Bronchial epithelial cell (primary cell): ENCODE data around the gene UGT1A9. TPM values are rescaled to one million over a fixed set of nuclear protein-coding genes. Genes with fewer than 3 reads are reported as not detected.

Experiments
- DNase-seq: peaks from one replicate; pipeline ENCODE4 v3.0.0-alpha.2; 2010; ENCODE audit warnings: low read depth
- FAIRE-seq: peaks from 2 replicates; lab custom pipeline; 2011; peaks lifted over from hg19 to GRCh38; lab: Jason Lieb, UNC
- H3K27me3 ChIP-seq: 2 replicates; pipeline ENCODE4 v1.5.1; 2011; ENCODE audit warnings: low read length; ENCODE audit not compliant: control insufficient read depth, insufficient read depth
- H3K36me3 ChIP-seq: 2 replicates; pipeline ENCODE4 v1.5.1; 2011; ENCODE audit warnings: low read length; ENCODE audit not compliant: control insufficient read depth, insufficient read depth
- H3K4me3 ChIP-seq: 2 replicates; pipeline ENCODE4 v1.5.1; 2011; ENCODE audit warnings: mild to moderate bottlenecking, low read depth, low read length, control low read depth
- total RNA-seq: library from RNA; depleted of rRNA; stranded (reverse); fragments of >200 nt; gene quantifications from 2 replicates; pipeline ENCODE4 v1.2.1, GENCODE V29; 2014
- TF ChIP-seq, protein P1 (sequence below): IDR thresholded peaks from 2 replicates; pipeline ENCODE4 v1.5.1; 2011; ENCODE audit warnings: mild to moderate bottlenecking, moderate library complexity, low read length, control low read depth, inconsistent platforms; ENCODE audit not compliant: insufficient read depth, severe bottlenecking

The UGT1A9 gene
- total RNA-seq, 1 donor from 2014 or later = 0.26 TPM

DNA sequence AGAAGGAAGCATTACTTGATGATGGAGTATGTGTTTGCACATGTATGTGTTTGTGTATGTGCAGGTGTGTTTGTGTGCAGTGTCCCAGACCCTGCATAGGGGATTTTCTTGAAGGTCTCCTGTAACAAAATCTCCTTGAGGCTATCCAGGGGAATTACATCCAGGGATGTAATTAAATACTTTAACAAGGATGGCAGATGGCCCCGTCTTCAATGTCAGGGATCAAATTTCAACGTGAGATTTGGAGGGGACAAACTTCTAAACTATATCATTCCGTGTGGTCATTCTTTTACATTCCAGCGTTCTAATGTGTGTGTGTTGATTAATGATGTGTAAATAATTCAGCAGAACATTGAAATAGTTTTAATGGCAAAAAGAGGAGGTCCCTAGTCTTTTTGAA is 3.3 kb downstream of the UGT1A9 start:
- no peaks in the 10 kb centered on the region for H3K36me3 ChIP-seq
- FAIRE-seq (no peak), DNase-seq (no peak)
- H3K4me3 ChIP-seq = no peak overlapping the region
- TF ChIP-seq, protein P1, sequence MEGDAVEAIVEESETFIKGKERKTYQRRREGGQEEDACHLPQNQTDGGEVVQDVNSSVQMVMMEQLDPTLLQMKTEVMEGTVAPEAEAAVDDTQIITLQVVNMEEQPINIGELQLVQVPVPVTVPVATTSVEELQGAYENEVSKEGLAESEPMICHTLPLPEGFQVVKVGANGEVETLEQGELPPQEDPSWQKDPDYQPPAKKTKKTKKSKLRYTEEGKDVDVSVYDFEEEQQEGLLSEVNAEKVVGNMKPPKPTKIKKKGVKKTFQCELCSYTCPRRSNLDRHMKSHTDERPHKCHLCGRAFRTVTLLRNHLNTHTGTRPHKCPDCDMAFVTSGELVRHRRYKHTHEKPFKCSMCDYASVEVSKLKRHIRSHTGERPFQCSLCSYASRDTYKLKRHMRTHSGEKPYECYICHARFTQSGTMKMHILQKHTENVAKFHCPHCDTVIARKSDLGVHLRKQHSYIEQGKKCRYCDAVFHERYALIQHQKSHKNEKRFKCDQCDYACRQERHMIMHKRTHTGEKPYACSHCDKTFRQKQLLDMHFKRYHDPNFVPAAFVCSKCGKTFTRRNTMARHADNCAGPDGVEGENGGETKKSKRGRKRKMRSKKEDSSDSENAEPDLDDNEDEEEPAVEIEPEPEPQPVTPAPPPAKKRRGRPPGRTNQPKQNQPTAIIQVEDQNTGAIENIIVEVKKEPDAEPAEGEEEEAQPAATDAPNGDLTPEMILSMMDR = peak; percentile 1
- H3K27me3 ChIP-seq = no peaks in the 10 kb centered on the region

DNA sequence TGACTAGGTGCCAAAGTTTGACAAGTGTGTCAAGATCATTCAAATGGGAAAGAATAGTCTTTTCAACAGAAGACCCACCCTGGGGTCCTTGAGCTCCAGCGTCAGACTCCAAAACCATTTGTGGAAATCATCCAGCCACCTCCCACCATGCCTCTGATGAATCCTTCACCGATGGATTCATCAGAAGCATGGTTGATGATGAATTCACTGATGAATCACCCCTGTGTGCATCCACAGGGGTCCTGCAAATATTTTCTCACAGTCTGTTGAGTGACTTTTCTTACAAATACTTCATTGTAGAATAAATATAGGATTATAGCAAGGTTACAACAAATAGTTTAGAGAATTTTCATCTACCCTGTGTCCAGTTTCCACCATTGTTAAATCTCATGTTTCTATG is 4.3 kb downstream of the UGT1A9 start:
- Histone ChIP-seq H3K4me3 (no peak overlapping the region), H3K36me3 (no peaks in the 10 kb centered on the region), H3K27me3 (no peaks in the 10 kb centered on the region)
- no peak for DNase-seq
- TF ChIP-seq, protein P1 = no peak
- no peak for FAIRE-seq

DNA sequence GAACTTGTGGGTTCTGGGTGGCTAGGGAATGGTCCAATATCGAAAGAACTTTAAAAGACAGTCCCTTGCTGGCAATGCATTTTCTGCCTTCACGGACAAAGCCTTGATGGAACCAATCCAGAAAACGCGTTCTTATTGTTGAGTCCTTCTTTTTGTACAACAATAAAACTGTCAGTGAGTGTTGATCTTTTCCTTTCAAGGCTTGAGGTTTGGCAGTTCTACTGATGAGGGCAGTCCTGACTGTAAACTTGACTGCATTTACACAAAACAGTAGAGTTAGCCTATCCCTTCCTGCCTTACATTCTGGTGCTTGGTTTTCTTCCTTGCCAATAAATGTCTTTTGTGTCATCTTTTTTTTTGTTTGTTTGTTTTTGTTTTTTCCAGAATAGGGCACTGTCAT is 7.5 kb downstream of the UGT1A9 start:
- FAIRE-seq = no peak
- H3K36me3 ChIP-seq = no peaks in the 10 kb centered on the region
- H3K27me3 ChIP-seq = no peaks in the 10 kb centered on the region
- H3K4me3 ChIP-seq = no peak overlapping the region
- DNase-seq = no peak
- TF ChIP-seq, protein P1 = no peak

DNA sequence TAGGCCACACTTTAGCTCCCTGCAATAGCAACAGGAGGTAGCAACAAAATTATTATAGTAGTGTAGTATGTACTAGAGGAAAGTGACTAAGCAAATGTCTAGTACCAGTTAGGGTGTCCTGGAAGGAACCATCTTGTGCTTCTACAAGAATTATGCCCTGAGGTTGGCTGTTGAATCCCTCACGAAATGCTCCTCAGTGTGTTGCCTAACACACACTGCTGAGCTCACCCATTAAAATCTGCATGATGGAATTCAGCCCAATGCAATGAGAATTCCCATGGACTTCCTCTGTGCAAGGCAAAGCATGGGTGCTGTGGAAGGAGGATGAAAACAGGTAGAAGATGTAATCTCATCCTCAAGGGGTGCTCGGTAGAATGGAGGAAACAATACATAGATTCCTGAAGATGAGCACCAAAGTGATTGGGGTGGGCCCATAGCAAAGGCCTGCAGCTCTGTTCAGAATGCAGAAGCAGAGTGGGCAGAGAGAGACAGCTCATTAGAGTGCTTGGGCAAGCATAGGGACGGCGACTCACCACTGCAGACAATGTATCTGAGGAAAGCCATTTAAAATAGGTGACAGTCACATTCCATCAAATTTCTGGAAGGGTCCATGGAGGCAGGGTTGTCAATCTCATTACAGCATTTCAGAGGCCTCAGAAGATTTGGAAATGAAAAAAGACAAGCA is 8.8 kb downstream of the UGT1A9 start:
- H3K27me3 ChIP-seq = no peaks in the 10 kb centered on the region
- H3K36me3 ChIP-seq = no peaks in the 10 kb centered on the region
- no peak overlapping the region for H3K4me3 ChIP-seq
- FAIRE-seq (peak; percentile 92), DNase-seq (no peak)
- TF ChIP-seq, protein P1 = no peak

DNA sequence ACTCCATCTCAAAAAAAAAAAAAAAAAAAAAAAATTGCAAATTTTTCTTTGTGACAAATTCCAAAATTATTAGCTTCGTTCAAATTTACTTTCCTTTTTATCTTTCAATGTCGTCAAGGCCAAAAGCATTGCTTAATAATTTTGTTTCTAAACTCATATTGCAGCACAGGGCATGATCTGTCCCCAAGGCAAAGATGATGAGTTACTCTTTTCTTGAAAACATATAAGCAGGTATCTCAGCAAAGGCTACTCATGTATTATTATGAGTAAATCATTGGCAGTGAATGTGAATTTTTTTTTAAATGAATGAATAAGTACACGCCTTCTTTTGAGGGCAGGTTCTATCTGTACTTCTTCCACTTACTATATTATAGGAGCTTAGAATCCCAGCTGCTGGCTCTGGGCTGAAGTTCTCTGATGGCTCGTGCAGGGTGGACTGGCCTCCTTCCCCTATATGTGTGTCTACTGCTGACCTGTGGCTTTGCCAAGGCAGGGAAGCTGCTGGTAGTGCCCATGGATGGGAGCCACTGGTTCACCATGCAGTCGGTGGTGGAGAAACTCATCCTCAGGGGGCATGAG is 9.9 kb downstream of the UGT1A9 start, which contains the start of gene UGT1A7:
UGT1A7 (plus strand) TSS at position 381 of the 579 bp plus-strand sequence; CDS start at position 418, 37 bp downstream.
- FAIRE-seq (no peak), DNase-seq (no peak)
- Histone ChIP-seq H3K27me3 (no peaks in the 10 kb centered on the region), H3K36me3 (no peaks in the 10 kb centered on the region), H3K4me3 (no peak within 1 kb of the TSS)
- TF ChIP-seq, protein P1 = no peak
